Kidney glomerular epithelial cell (primary cell): Measurements from ENCODE around the gene CSNK1G3.
"Not testable (repeated sequence)": the region's sequence is repeated elsewhere in the genome, so short reads cannot be mapped to it uniquely, and the experiment has no call there.

Experiments used
- DNase-seq: peaks from one replicate; lab custom pipeline; 2025; lab: John Stamatoyannopoulos, UW

The CSNK1G3 gene

GRCh38 chr5:123511648-123512605, at the start of gene CSNK1G3:
CSNK1G3 (plus strand) TSS chr5:123512177; CDS start chr5:123545664, 33,487 bp downstream.
- DNase-seq, result peak; percentile 99

DNA sequence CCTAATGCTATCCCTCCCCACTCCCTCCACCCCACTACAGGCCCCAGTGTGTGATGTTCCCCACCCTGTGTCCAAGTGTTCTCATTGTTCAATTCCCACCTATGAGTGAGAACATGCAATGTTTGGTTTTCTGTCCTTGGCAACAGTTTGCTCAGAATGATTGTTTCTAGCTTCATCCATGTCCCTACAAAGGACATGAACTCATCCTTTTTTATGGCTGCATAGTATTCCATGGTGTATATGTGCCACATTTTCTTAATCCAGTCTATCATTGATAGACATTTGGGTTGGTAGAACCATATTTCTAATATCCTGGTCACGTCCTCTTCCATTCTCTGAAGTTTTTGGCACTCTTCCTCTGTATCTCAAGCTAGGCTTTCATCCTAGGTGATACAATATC, 45.1 kb upstream of the CSNK1G3 start:
- not testable (repeated sequence) for DNase-seq

GRCh38 chr5:123471385-123471784, 40.6 kb upstream of the CSNK1G3 start:
- DNase-seq, result no peak

- no peak for DNase-seq
Observed at GRCh38 chr5:123472150-123472924, 39.6 kb upstream of the CSNK1G3 start.

- DNase-seq, result no peak
Observed at GRCh38 chr5:123474228-123474627, 37.7 kb upstream of the CSNK1G3 start.

GRCh38 chr5:123476731-123477130, 35.2 kb upstream of the CSNK1G3 start:
- no peak for DNase-seq

GRCh38 chr5:123478546-123478945, 33.4 kb upstream of the CSNK1G3 start:
- no peak for DNase-seq

DNA sequence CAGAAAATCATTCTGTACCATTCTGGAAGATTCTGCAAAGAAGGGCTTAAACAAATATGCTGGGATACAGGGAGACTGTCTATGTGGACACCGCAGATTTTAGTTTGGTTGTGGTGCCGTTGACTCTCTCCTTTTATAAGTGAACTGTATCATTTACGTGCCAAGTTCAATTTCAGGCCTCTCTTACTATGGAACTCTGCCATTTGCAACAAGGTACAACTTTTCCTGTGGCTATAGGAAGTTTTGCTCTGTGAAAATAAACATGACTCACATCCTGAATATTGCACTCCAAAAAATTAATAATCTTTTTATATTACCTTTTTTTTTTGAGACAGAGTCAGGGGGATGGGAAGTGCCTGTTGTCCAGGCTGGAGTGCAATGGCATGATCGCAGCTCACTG, 29.7 kb upstream of the CSNK1G3 start:
- no peak for DNase-seq

DNA sequence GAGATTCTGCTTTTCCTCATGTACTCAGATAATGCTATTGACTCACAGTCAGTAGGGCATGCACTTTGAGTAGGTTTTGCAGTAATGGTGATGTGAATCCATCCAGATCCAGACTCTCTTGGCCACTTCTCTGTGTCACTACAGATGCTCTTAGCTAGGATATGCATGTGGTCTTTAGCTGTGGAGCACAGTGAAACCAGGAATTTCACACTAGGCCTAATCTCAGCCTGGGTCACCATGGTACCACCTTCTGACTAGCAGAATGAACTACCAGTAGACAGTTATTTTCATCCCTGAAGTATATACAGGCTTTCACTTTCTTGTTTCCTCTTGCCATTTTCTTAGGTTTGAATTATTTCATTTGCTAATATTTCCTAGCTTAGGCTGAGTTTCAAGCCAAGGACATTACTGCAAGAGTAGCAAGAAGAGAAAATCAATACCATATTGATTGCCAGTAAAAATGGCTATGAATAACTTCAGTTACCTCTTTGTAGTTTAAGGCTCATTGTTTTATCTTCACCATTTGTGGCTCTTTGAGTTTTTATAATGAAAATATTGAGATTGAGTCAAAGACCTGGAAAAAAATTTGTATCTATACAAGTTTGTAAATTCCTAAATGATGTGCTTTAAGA, 28.4 kb upstream of the CSNK1G3 start:
- no peak for DNase-seq

- no peak for DNase-seq
Observed at GRCh38 chr5:123485275-123485674, 26.7 kb upstream of the CSNK1G3 start.

GRCh38 chr5:123486951-123487655, 24.9 kb upstream of the CSNK1G3 start:
- no peak for DNase-seq

GRCh38 chr5:123490974-123491373, 21.0 kb upstream of the CSNK1G3 start:
- no peak for DNase-seq

GRCh38 chr5:123495211-123495610, 16.8 kb upstream of the CSNK1G3 start:
- not testable (repeated sequence) for DNase-seq

GRCh38 chr5:123496892-123497291, 15.1 kb upstream of the CSNK1G3 start:
- peak; percentile 9 for DNase-seq

- DNase-seq, result no peak
Observed at GRCh38 chr5:123500471-123500870, 11.5 kb upstream of the CSNK1G3 start.

- DNase-seq, result no peak
Observed at GRCh38 chr5:123502120-123502519, 9.9 kb upstream of the CSNK1G3 start.

GRCh38 chr5:123503299-123503698, 8.7 kb upstream of the CSNK1G3 start:
- DNase-seq, result no peak

DNA sequence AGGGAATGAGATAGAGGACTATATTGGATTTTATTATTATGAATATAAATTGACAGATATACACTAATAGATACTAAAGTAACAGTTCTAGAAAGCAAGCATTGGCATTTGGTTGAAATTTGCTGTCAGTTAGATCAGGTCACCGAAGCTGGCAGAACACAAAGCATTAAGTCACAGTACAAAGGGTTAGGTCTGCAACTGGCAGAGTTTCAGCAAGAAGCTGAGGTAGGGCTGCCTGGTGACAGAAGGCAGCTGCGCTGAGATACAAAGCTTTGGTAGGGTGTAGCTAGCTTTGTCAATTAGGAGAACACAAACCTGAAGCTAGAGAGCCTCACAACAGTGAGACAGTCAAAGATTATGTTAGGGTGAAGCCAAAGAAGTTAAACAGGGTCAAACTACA, 6.3 kb upstream of the CSNK1G3 start:
- DNase-seq, result no peak

GRCh38 chr5:123508441-123508840, 3.5 kb upstream of the CSNK1G3 start:
- DNase-seq, result no peak

- DNase-seq, result peak; percentile 60
Observed at GRCh38 chr5:123511290-123511647, 708 bp upstream of the CSNK1G3 start.

DNA sequence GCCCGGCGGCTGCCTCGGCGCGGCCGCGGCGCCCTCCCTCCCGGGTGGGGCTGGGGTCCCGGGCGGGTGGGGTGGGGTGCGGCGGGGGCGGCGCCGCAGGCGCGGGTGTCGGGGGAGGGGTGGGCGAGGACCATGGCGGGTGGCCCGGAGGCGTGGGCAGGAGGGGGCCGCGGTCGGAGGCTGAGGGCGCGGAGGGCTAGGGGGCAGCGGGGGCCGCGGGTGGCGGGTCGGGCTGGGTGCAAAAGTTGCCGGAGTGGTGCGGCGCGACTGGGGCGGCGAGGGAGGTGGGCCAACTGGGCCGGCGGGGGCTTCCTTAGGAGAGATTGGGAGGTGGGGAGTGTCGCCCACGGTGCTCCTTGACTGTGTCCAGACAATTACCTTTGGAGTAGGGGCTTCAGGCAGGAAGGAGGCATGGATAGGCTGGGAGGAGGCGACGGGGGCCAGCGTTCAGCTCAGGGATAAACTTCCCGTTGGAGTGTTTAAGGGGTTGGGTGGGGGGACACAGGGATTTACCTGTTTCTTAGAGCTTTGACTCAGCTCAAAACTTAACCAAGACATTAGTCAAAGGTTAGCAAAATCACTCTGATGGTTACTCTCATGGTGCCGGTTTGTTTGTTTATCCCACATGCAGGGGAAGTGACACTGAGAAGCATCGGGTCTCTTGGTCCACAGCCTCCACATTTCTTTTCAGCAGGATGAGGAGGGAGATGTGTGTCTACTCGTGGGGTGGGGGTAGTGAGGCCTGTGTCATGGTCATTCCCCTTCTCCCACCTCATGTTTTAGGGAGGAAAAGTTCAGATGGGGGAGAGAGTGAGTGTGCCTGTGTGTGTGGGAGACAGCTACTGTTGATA, 859 bp downstream of the CSNK1G3 start:
- DNase-seq, result peak; percentile 51
